ENCODE data around the gene GJE1. TPM values are rescaled to one million over a fixed set of nuclear protein-coding genes. Genes with fewer than 3 reads are reported as not detected.

The GJE1 gene
- total RNA-seq, 1 donor = not detected

DNA sequence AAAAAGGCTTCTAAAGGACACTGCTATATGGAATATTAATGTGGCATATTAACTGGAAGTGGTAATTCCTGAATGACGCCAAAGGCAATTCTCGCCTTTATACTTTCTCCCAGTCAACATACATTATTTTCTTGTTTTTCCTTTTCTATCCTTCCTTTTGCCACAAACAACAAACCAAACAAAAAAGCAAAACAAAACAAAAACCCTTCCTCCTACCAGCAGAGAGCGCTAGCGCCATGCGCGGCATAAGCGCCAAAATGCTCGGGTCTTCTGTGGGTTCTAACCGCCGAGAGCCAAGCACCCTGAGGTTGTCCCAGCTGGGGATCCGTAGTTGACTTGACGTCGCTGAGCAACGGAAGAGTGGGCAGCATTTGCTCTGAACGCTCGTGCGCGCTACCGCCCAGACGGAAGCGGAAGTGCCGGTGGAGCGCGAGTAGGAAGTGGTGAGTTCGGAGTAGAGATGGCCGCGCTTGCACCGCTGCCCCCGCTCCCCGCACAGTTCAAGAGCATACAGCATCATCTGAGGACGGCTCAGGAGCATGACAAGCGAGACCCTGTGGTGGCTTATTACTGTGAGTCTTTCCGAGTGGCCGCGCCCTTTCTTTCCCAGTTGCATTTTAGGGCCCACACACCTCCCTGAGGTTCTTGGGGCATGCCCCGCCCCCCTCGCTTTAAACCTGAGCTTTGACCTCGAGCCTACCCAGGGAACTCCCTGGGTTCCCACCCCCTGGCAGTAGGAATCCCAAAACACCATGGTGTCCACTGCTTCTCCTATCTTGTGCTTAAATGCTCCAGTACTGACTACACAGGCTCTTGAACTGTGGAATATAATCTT, 14.3 kb downstream of the GJE1 start, which contains the start of the genes NMBR and VTA1:
NMBR (minus strand) TSS at position 295 of the 835 bp plus-strand sequence. CDS start 58,464 bp downstream, outside the sequence.
VTA1 (plus strand) TSS at position 436 of the 835 bp plus-strand sequence; CDS start at position 461, 25 bp downstream.
- H3K4me3 ChIP-seq (ENCODE audit: insufficient read depth, low read length) = peak within 1 kb of the TSS; percentile 87
- no peaks in the 10 kb centered on the region for H3K27me3 ChIP-seq (ENCODE audit: insufficient read depth, low read length)
- peak; percentile 84 for DNase-seq (ENCODE audit: insufficient read length, low spot score, missing footprints)
- H3K4me1 ChIP-seq (ENCODE audit: insufficient read depth, low read length) = peaks cover 22% of the 10 kb centered on the region
- TF ChIP-seq, protein P1, sequence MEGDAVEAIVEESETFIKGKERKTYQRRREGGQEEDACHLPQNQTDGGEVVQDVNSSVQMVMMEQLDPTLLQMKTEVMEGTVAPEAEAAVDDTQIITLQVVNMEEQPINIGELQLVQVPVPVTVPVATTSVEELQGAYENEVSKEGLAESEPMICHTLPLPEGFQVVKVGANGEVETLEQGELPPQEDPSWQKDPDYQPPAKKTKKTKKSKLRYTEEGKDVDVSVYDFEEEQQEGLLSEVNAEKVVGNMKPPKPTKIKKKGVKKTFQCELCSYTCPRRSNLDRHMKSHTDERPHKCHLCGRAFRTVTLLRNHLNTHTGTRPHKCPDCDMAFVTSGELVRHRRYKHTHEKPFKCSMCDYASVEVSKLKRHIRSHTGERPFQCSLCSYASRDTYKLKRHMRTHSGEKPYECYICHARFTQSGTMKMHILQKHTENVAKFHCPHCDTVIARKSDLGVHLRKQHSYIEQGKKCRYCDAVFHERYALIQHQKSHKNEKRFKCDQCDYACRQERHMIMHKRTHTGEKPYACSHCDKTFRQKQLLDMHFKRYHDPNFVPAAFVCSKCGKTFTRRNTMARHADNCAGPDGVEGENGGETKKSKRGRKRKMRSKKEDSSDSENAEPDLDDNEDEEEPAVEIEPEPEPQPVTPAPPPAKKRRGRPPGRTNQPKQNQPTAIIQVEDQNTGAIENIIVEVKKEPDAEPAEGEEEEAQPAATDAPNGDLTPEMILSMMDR (IDR thresholded peaks at IDR 0.05; ENCODE audit: extremely low read depth, low read depth, low read length) = peak; percentile 97
- H4K20me1 ChIP-seq (ENCODE audit: insufficient read depth, low read length) = peaks cover 6% of the 10 kb centered on the region
- H3K36me3 ChIP-seq (ENCODE audit: insufficient read depth, low read length) = no peaks in the 10 kb centered on the region
- peak within 1 kb of the TSS; percentile 96 for H3K4me2 ChIP-seq (ENCODE audit: insufficient read depth, low read length)
- H2AFZ ChIP-seq (ENCODE audit: low read length) = peak within 1 kb of the TSS; percentile 96
- H3K9me3 ChIP-seq (ENCODE audit: low read depth, low read length) = no peaks in the 10 kb centered on the region
- peak within 1 kb of the TSS; percentile 66 for H3K27ac ChIP-seq (ENCODE audit: low read depth, low read length)
- peaks cover 49% of the 10 kb centered on the region for H3K79me2 ChIP-seq (ENCODE audit: insufficient read depth, low read length)

DNA sequence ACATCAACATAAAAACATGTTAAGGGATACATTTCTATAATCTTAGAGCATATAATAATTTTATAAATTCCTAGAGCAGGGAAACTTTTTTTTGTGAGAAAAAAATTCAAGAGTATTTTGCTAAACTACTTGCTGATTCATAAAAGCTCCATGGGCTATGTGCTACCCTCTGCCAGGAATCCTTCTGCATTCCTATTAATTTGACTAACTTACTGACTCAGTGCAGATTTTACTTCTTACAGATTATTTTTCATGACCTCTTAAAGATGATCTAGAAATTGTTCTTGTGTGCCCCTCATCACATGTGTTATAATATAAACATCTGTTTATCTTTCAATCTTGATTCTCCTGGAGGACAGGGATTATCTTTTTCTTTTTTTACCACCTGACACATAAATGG, 20.0 kb downstream of the GJE1 start:
- H3K36me3 ChIP-seq (ENCODE audit: insufficient read depth, low read length) = no peaks in the 10 kb centered on the region
- peak overlapping the region; percentile 56 for H3K4me2 ChIP-seq (ENCODE audit: insufficient read depth, low read length)
- H3K27me3 ChIP-seq (ENCODE audit: insufficient read depth, low read length) = no peaks in the 10 kb centered on the region
- H3K27ac ChIP-seq (ENCODE audit: low read depth, low read length) = peak overlapping the region; percentile 51
- H4K20me1 ChIP-seq (ENCODE audit: insufficient read depth, low read length) = peaks cover 6% of the 10 kb centered on the region
- no peak overlapping the region for H2AFZ ChIP-seq (ENCODE audit: low read length)
- peaks cover 89% of the 10 kb centered on the region for H3K79me2 ChIP-seq (ENCODE audit: insufficient read depth, low read length)
- TF ChIP-seq, protein P1 (IDR thresholded peaks at IDR 0.05; ENCODE audit: extremely low read depth, low read depth, low read length) = no peak
- H3K4me3 ChIP-seq (ENCODE audit: insufficient read depth, low read length) = no peak overlapping the region
- no peak for DNase-seq (ENCODE audit: insufficient read length, low spot score, missing footprints)
- H3K9me3 ChIP-seq (ENCODE audit: low read depth, low read length) = no peaks in the 10 kb centered on the region
- peaks cover 43% of the 10 kb centered on the region for H3K4me1 ChIP-seq (ENCODE audit: insufficient read depth, low read length)

DNA sequence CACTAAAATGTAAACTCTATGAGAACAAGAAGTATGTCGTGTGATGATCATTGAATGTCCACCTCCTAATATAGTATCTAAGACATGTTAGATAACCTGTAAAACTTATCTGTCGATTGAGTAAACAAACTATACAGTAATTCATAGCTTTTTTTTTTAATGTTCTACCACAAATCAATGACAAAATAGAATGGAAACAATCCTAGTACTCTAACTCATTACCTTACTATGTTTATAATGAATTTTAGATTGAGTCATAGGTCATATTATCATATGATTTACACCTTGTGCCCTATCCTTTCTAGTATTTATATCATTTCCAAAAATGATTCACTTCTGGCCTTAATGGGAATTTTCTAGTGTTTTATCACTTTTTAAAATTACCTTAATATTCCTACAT, 20.5 kb downstream of the GJE1 start:
- Histone ChIP-seq H3K79me2 (ENCODE audit: insufficient read depth, low read length) (peaks cover 89% of the 10 kb centered on the region), H3K36me3 (ENCODE audit: insufficient read depth, low read length) (no peaks in the 10 kb centered on the region), H3K27me3 (ENCODE audit: insufficient read depth, low read length) (no peaks in the 10 kb centered on the region), H2AFZ (ENCODE audit: low read length) (no peak overlapping the region), H4K20me1 (ENCODE audit: insufficient read depth, low read length) (peaks cover 3% of the 10 kb centered on the region), H3K4me2 (ENCODE audit: insufficient read depth, low read length) (peak overlapping the region; percentile 56), H3K4me1 (ENCODE audit: insufficient read depth, low read length) (peaks cover 39% of the 10 kb centered on the region), H3K4me3 (ENCODE audit: insufficient read depth, low read length) (no peak overlapping the region), H3K9me3 (ENCODE audit: low read depth, low read length) (no peaks in the 10 kb centered on the region), H3K27ac (ENCODE audit: low read depth, low read length) (peak overlapping the region; percentile 51)
- TF ChIP-seq, protein P1 (IDR thresholded peaks at IDR 0.05; ENCODE audit: extremely low read depth, low read depth, low read length) = no peak
- peak; percentile 32 for DNase-seq (ENCODE audit: insufficient read length, low spot score, missing footprints)

DNA sequence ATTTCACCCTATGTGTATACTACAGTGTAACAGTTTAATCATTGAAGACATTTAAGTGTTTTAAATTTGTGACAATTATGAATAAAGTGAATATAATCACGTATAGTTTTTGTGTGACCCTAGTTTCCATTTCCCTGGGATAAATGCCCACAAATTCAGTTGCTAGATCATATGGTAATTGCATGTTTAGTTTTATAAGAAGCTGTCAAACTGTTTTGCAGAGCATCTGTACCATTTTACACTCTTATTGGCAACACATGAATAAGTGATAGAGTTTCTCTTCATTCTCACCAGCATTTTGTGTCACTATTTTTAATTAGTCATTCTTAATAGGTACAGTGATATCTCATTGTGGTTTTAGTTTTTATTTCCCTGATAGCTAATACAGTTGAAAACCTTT, 21.6 kb downstream of the GJE1 start:
- Histone ChIP-seq H2AFZ (ENCODE audit: low read length) (no peak overlapping the region), H3K27ac (ENCODE audit: low read depth, low read length) (peak overlapping the region; percentile 22), H4K20me1 (ENCODE audit: insufficient read depth, low read length) (no peaks in the 10 kb centered on the region), H3K4me3 (ENCODE audit: insufficient read depth, low read length) (no peak overlapping the region), H3K9me3 (ENCODE audit: low read depth, low read length) (no peaks in the 10 kb centered on the region), H3K79me2 (ENCODE audit: insufficient read depth, low read length) (peaks cover 88% of the 10 kb centered on the region), H3K27me3 (ENCODE audit: insufficient read depth, low read length) (no peaks in the 10 kb centered on the region), H3K4me1 (ENCODE audit: insufficient read depth, low read length) (peaks cover 30% of the 10 kb centered on the region), H3K36me3 (ENCODE audit: insufficient read depth, low read length) (no peaks in the 10 kb centered on the region), H3K4me2 (ENCODE audit: insufficient read depth, low read length) (no peak overlapping the region)
- DNase-seq (ENCODE audit: insufficient read length, low spot score, missing footprints) = no peak
- TF ChIP-seq, protein P1 (IDR thresholded peaks at IDR 0.05; ENCODE audit: extremely low read depth, low read depth, low read length) = no peak
